PC-9 (cell line): ENCODE measurements around the gene RBP5.

ENCODE experiments used
- EZH2 ChIP-seq: fragments of 200-600 bp; sonication (generic); IDR thresholded peaks from 2 replicates; pipeline ENCODE4 v1.8.0; 2017; ENCODE audit warnings: antibody characterized with exemption, low read depth
- TF ChIP-seq, protein P1 (sequence below): fragments of 200-600 bp; sonication (generic); conservative IDR thresholded peaks from 2 replicates; pipeline ENCODE4 v1.6.1; 2017; ENCODE audit warnings: mixed run types, antibody characterized with exemption, mild to moderate bottlenecking, moderate library complexity

DNA sequence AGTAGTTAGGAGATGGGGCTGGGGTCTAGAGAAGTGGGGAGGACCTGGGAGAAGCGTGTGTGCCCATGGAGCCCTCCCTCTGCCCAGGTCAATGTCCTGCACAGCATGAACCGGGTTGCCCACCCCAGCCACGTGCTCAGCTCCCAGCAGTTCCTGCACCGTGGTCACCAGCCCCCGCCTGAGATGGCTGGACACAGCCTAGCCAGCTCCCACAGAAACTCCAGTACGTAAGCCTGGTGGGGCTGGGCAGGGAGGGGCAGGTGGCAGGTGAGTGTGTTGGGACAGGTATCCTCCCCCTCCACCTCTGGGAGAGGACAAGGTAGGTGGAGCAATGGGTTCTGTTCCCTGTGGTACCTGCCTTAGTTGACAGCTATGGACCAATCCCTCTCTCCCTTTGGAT is 22.2 kb upstream of the RBP5 start:
- TF ChIP-seq, protein P1, sequence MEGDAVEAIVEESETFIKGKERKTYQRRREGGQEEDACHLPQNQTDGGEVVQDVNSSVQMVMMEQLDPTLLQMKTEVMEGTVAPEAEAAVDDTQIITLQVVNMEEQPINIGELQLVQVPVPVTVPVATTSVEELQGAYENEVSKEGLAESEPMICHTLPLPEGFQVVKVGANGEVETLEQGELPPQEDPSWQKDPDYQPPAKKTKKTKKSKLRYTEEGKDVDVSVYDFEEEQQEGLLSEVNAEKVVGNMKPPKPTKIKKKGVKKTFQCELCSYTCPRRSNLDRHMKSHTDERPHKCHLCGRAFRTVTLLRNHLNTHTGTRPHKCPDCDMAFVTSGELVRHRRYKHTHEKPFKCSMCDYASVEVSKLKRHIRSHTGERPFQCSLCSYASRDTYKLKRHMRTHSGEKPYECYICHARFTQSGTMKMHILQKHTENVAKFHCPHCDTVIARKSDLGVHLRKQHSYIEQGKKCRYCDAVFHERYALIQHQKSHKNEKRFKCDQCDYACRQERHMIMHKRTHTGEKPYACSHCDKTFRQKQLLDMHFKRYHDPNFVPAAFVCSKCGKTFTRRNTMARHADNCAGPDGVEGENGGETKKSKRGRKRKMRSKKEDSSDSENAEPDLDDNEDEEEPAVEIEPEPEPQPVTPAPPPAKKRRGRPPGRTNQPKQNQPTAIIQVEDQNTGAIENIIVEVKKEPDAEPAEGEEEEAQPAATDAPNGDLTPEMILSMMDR = no peak
- no peak for TF ChIP-seq EZH2
